GM12865 (cell line): ENCODE measurements around the gene PANX2.

ENCODE experiments used
- DNase-seq: peaks from one replicate; pipeline ENCODE4 v3.0.0; 2010; ENCODE audit warnings: low read depth
- H3K4me3 ChIP-seq: 2 replicates; pipeline ENCODE4 v1.5.1; 2011; ENCODE audit warnings: mild to moderate bottlenecking, low read depth, low read length, control low read depth
- TF ChIP-seq, protein P1 (sequence below): IDR thresholded peaks from 2 replicates; pipeline ENCODE4 v1.5.1; 2011; ENCODE audit warnings: low read length, control low read depth, low read depth, inconsistent platforms; ENCODE audit not compliant: insufficient read depth; ENCODE audit errors: missing control alignments

PANX2 gene

GRCh38 chr22:50227579-50228215 lies 57.2 kb downstream of the PANX2 start:
- H3K4me3 ChIP-seq, result no peak overlapping the region
- TF ChIP-seq, protein P1, sequence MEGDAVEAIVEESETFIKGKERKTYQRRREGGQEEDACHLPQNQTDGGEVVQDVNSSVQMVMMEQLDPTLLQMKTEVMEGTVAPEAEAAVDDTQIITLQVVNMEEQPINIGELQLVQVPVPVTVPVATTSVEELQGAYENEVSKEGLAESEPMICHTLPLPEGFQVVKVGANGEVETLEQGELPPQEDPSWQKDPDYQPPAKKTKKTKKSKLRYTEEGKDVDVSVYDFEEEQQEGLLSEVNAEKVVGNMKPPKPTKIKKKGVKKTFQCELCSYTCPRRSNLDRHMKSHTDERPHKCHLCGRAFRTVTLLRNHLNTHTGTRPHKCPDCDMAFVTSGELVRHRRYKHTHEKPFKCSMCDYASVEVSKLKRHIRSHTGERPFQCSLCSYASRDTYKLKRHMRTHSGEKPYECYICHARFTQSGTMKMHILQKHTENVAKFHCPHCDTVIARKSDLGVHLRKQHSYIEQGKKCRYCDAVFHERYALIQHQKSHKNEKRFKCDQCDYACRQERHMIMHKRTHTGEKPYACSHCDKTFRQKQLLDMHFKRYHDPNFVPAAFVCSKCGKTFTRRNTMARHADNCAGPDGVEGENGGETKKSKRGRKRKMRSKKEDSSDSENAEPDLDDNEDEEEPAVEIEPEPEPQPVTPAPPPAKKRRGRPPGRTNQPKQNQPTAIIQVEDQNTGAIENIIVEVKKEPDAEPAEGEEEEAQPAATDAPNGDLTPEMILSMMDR, result no peak
- DNase-seq, result no peak

DNA sequence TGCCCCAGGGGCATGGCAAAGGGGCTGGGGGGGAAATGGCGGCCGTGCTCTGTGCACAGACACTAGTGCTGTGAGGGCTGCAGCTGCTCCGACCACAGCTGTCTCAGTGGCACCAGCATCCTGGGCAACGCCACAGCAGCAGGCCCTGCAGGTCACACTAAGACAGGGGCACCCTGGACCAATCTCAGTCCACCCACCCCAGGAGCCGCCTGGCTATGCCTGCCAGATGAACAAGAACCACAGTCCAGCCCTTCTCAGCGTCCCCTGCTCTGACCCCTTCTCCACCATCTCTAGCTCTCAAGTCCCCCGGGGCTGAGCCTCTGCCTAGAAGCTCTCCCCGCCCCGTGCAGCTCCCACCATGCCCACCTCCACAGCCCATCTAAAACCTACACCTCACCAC lies 57.8 kb downstream of the PANX2 start:
- H3K4me3 ChIP-seq, result no peak overlapping the region
- TF ChIP-seq, protein P1, result no peak

DNA sequence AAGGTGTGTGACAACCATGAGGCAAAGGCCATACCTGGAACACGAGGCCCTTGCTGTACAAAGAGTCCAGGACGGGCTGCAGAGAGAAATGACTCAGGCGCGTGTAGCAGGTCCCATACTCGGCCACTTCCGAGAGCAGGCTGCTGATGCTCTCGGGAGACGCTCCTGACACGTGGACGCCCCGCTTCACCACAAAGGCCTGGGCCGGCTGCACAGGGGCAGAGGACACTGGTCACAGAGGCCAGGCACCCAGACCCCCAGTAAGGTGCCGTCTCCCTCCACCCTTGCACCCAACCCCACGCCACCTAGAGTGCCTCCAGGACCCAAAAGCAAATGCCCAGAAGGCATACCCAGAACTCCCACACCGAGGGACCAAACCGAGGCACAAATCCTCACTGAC lies 58.8 kb downstream of the PANX2 start:
- TF ChIP-seq, protein P1, result no peak
- no peak for DNase-seq
- H3K4me3 ChIP-seq, result no peak overlapping the region

More for the DNA sequence above, 57.8 kb downstream of the PANX2 start:
- DNase-seq, result no peak
